BLaER1 (cell line): ENCODE measurements around the gene TMEM131.
"Not testable (repeated sequence)": the region's sequence is repeated elsewhere in the genome, so short reads cannot be mapped to it uniquely, and the experiment has no call there.

Experiments used
- H3K27ac ChIP-seq: shearing (Covaris generic); formaldehyde crosslinking; 2 replicates; pipeline ENCODE4 v1.8.1; 2022
- H3K27me3 ChIP-seq: shearing (Covaris generic); formaldehyde crosslinking; 2 replicates; pipeline ENCODE4 v1.8.1; 2022
- H3K36me3 ChIP-seq: shearing (Covaris generic); formaldehyde crosslinking; 2 replicates; pipeline ENCODE4 v1.8.1; 2022
- H3K4me1 ChIP-seq: shearing (Covaris generic); formaldehyde crosslinking; 2 replicates; pipeline ENCODE4 v1.8.1; 2022
- H3K4me2 ChIP-seq: shearing (Covaris generic); formaldehyde crosslinking; 2 replicates; pipeline ENCODE4 v1.8.1; 2022
- H3K4me3 ChIP-seq: shearing (Covaris generic); formaldehyde crosslinking; 2 replicates; pipeline ENCODE4 v1.8.1; 2022
- H3K9ac ChIP-seq: shearing (Covaris generic); formaldehyde crosslinking; 2 replicates; pipeline ENCODE4 v1.8.1; 2022
- H3K9me3 ChIP-seq: shearing (Covaris generic); formaldehyde crosslinking; 2 replicates; pipeline ENCODE4 v1.8.1; 2022
- H4K20me1 ChIP-seq: shearing (Covaris generic); formaldehyde crosslinking; 2 replicates; pipeline ENCODE4 v1.8.1; 2022
- Cebpa-rat ChIP-seq: shearing (Covaris generic); IDR thresholded peaks from 2 replicates; pipeline ENCODE4 v1.8.1; 2022

TMEM131 gene

DNA sequence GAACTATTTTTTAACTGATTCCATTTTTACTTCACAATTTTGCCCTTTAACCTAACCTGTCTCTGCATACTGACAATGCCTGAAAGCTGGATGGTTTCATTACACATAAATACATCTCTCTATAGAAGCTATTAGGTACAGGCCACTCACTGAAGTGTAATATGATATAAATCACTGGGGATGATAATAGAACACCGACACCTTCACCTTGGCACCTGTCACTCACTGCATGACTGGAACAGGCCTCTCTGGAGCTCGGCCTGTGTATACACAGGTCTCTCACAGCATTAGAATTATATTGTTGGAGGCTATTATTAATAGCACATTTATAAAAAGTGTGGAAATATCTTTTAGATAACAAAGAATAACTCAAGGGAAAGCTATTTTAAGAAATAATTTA lies 138.2 kb downstream of the TMEM131 start:
- H3K27ac ChIP-seq, result no peak overlapping the region
- peaks cover 14% of the 10 kb centered on the region for H3K9me3 ChIP-seq

DNA sequence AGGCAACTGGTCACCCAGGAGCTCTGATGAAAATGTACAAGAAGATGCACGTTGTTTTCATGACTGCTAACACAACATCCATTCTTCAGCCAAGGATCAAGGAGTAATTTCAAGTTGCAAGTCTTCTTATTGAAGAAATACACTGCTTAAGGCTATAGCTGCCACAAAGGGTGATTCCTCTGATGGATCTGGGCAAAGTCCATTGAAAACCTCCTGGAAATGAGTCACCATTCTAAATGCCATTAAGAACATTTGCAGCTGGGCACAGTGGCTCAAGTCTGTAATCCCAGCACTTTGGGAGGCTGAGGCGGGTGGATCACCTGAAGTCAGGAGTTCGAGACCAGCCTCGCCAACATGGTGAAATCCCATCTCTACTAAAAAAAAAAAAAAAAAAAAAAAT lies 142.7 kb downstream of the TMEM131 start:
- H3K4me3 ChIP-seq, H3K27me3 ChIP-seq, H3K27ac ChIP-seq, H4K20me1 ChIP-seq, H3K9me3 ChIP-seq, H3K4me2 ChIP-seq, H3K9ac ChIP-seq: not testable (repeated sequence)
- H3K4me1 ChIP-seq, result 0 out of 2 replicates have a peak, but pooled peaks cover 11% of the 10 kb centered on the region
- H3K36me3 ChIP-seq, result peaks cover 32% of the 10 kb centered on the region

More for the DNA sequence above, 138.2 kb downstream of the TMEM131 start:
- H3K27me3 ChIP-seq, result no peaks in the 10 kb centered on the region
- H3K4me1 ChIP-seq, result peaks cover 14% of the 10 kb centered on the region
- H4K20me1 ChIP-seq, result 0 out of 2 replicates have a peak, but pooled peaks cover 8% of the 10 kb centered on the region
- H3K9ac ChIP-seq, result no peak overlapping the region
- TF ChIP-seq Cebpa-rat, result no peak
- peaks cover 55% of the 10 kb centered on the region for H3K36me3 ChIP-seq
- no peak overlapping the region for H3K4me3 ChIP-seq
- no peak overlapping the region for H3K4me2 ChIP-seq

DNA sequence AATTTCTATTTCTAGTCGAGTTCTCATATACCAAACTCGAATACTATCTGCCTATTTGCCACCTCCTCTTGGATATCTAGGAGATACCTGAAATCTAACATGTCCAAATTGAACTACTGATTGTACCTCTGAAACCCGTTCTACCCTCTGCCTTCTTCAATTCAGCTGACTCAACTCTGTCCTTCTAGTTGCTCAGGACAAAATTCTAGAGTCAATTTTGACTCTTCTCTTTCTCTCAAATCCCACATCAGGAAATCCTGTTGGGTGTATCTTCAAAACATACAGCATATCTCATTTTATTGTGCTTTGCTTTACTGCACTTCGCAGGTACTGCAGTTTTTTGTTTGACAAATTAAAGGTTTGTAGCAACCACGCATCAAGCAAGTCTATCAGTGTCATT lies 144.6 kb downstream of the TMEM131 start:
- H3K9ac ChIP-seq, result no peak overlapping the region
- no peak overlapping the region for H3K4me3 ChIP-seq
- no peak overlapping the region for H3K4me2 ChIP-seq
- H3K27ac ChIP-seq, result no peak overlapping the region
- H3K9me3 ChIP-seq, result no peaks in the 10 kb centered on the region
- H3K36me3 ChIP-seq, result peaks cover 25% of the 10 kb centered on the region
- no peaks in the 10 kb centered on the region for H3K27me3 ChIP-seq
- TF ChIP-seq Cebpa-rat, result no peak
- 0 out of 2 replicates have a peak, but pooled peaks cover 11% of the 10 kb centered on the region for H3K4me1 ChIP-seq
- H4K20me1 ChIP-seq, result no peaks in the 10 kb centered on the region

DNA sequence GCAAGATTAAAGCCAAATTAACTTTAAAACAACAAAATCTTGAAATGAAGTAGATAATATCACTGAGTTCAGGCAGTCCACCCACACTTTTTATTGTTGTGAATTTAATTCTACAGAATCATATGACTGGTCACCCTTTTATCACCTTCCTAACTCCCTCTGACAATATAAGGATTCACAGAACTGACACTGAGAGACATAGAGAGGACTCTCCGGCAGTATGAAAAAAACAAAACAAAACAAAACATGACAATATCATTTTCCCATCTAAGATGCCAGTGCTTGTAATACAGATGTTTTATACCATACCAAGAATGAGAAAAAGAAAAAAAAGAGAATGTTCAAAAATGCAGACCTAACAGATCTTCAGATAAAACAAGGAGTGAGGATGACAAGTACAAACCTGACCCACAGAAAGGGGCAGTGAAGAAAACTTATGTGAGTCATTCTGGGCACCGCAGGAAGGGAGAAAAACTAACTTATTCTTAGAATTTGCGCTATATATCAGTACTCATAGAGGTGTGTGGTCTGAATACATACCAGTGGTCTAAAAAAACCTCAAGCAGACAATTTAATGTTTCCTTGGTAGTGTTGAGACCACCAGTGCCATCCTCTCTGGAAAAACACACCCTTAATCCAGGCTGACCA lies 145.7 kb downstream of the TMEM131 start:
- no peak overlapping the region for H3K27ac ChIP-seq
- H4K20me1 ChIP-seq, result peaks cover 5% of the 10 kb centered on the region; the same call in 1 of the 2 replicates
- H3K9ac ChIP-seq, result no peak overlapping the region
- H3K4me2 ChIP-seq, result no peak overlapping the region
- H3K27me3 ChIP-seq, result no peaks in the 10 kb centered on the region
- TF ChIP-seq Cebpa-rat, result no peak
- H3K4me1 ChIP-seq, result 0 out of 2 replicates have a peak, but pooled peaks cover 11% of the 10 kb centered on the region
- H3K9me3 ChIP-seq, result no peaks in the 10 kb centered on the region
- peaks cover 25% of the 10 kb centered on the region for H3K36me3 ChIP-seq
- H3K4me3 ChIP-seq, result no peak overlapping the region

DNA sequence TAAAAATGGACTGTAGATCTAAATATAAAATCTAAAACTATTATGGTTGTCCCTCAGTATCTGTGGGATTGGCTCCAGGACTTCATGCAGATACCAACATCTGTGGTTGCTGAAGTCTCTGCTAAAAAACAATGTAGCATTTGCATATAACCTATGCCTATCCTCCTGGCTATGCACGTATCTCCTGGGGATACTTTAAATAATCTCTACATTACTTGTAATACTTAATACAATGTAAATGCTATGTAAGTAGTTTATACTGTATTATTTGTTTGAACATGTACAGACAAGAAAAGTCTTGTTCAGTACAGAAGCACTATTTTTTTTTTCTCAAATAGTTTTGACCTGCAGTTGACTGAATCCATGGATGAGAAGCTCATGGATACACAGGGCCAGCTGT lies 147.4 kb downstream of the TMEM131 start:
- no peak overlapping the region for H3K9ac ChIP-seq
- peaks cover 20% of the 10 kb centered on the region for H3K36me3 ChIP-seq
- no peak overlapping the region for H3K4me2 ChIP-seq
- H3K27me3 ChIP-seq, result no peaks in the 10 kb centered on the region
- TF ChIP-seq Cebpa-rat, result no peak
- 0 out of 2 replicates have a peak, but pooled peaks cover 11% of the 10 kb centered on the region for H3K4me1 ChIP-seq
- no peaks in the 10 kb centered on the region for H3K9me3 ChIP-seq
- H3K4me3 ChIP-seq, result no peak overlapping the region
- H4K20me1 ChIP-seq, result peaks cover 10% of the 10 kb centered on the region; the same call in 1 of the 2 replicates
- H3K27ac ChIP-seq, result no peak overlapping the region

DNA sequence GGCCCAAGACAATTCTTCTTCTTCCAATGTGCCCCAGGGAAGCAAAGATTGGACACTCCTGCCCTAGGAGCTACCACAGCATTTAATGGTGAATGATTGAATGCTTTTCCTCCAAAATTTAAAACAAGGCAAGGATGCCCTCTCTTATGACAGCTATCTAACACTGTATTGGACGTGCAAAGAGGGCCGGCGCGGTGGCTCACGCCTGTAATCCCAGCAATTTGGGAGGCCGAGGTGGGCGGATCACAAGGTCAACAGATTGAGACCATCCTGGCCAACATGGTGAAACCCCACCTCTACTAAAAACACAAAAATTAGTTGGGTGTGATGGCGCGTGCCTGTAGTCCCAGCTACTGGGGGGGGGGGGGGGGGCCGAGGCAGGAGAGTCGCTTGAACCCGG lies 149.0 kb downstream of the TMEM131 start:
- H3K4me3 ChIP-seq, result not testable (repeated sequence)

DNA sequence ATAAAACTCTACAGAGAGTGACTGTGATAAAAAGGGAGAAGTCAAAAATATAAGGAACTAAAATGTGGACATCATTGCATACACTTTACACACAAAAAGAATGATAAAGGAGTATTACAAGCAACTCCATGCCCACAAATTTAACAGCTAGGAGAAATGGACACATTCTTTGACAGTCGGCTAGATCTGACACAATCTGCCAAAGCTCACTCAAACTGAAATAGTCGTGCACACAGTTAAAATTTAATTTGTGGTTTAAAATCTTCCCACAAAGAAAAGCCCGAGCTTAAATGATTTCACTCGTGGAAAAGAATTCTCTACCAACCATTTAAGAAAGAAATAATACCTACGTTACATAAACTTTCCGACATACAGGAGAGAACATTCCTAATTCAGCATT lies 149.9 kb downstream of the TMEM131 start:
- Histone ChIP-seq H3K4me2 (no peak overlapping the region), H4K20me1 (peaks cover 10% of the 10 kb centered on the region; the same call in 1 of the 2 replicates), H3K36me3 (peaks cover 18% of the 10 kb centered on the region)

More for the DNA sequence above, 149.0 kb downstream of the TMEM131 start:
- H3K9ac ChIP-seq, H4K20me1 ChIP-seq, H3K27me3 ChIP-seq, H3K4me1 ChIP-seq, H3K27ac ChIP-seq, H3K4me2 ChIP-seq, H3K9me3 ChIP-seq: not testable (repeated sequence)
- peaks cover 16% of the 10 kb centered on the region for H3K36me3 ChIP-seq

DNA sequence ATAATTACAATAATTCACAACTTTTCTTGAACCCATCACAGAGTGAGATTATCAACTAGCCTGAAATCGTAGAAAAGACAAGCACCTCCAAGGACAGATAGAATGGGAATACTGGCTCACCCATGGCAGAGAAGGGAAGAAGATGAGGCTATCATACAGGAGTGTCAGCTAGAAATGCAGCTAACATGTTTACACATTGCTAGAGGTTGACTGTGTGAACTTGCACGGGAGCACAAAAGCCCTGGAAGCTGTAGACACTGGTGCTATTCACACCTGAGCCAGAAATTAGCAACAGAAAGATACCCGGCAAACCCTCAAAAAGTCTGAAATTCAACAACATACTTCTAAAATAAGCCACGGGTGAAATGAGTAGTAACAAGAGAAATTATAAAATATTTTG lies 150.6 kb downstream of the TMEM131 start:
- no peak overlapping the region for H3K27ac ChIP-seq
- H3K27me3 ChIP-seq, result no peaks in the 10 kb centered on the region
- H3K4me2 ChIP-seq, result no peak overlapping the region
- no peaks in the 10 kb centered on the region for H3K9me3 ChIP-seq
- H3K9ac ChIP-seq, result no peak overlapping the region
- no peaks in the 10 kb centered on the region for H3K4me1 ChIP-seq
- peaks cover 25% of the 10 kb centered on the region for H3K36me3 ChIP-seq
- no peak for TF ChIP-seq Cebpa-rat
- peaks cover 10% of the 10 kb centered on the region; the same call in 1 of the 2 replicates for H4K20me1 ChIP-seq
- H3K4me3 ChIP-seq, result no peak overlapping the region

More for the DNA sequence above, 149.9 kb downstream of the TMEM131 start:
- 0 out of 2 replicates have a peak, but pooled peaks cover under 1% of the 10 kb centered on the region for H3K4me1 ChIP-seq
- H3K9me3 ChIP-seq, result no peaks in the 10 kb centered on the region
- no peaks in the 10 kb centered on the region for H3K27me3 ChIP-seq
- no peak overlapping the region for H3K27ac ChIP-seq
- H3K9ac ChIP-seq, result no peak overlapping the region
- TF ChIP-seq Cebpa-rat, result no peak
- no peak overlapping the region for H3K4me3 ChIP-seq

DNA sequence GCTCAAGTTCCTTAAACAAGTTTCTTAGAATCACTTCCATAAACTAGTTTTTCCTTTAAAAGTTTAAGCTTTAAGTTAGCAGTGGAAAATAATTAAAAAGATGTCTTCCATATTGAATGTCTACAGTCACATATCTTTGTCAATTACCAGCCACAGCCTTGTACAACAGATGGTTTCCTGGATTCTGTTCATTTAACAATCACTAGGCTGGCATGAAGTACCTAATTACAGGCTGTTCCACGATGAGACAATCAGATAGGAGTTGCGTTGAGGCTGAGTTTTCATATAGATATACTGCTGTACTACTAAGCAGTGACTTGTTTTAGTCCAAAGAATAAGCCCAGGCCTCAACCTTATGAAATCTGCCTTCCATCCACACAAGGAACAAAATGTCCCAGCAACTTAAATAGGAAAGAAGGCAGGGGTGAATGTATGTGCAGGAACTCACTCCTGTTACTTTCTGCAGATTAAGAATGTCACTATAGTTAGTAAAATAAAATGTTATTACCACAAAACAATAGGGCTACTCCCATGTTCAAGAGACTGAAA lies 151.4 kb downstream of the TMEM131 start:
- H3K4me3 ChIP-seq, result no peak overlapping the region
- H3K4me1 ChIP-seq, result no peaks in the 10 kb centered on the region
- peaks cover 32% of the 10 kb centered on the region for H3K36me3 ChIP-seq
- H3K9me3 ChIP-seq, result no peaks in the 10 kb centered on the region
- H3K27me3 ChIP-seq, result no peaks in the 10 kb centered on the region
- no peak overlapping the region for H3K27ac ChIP-seq
- no peak overlapping the region for H3K4me2 ChIP-seq
- H3K9ac ChIP-seq, result no peak overlapping the region
- H4K20me1 ChIP-seq, result peaks cover 10% of the 10 kb centered on the region; the same call in 1 of the 2 replicates
- TF ChIP-seq Cebpa-rat, result no peak

DNA sequence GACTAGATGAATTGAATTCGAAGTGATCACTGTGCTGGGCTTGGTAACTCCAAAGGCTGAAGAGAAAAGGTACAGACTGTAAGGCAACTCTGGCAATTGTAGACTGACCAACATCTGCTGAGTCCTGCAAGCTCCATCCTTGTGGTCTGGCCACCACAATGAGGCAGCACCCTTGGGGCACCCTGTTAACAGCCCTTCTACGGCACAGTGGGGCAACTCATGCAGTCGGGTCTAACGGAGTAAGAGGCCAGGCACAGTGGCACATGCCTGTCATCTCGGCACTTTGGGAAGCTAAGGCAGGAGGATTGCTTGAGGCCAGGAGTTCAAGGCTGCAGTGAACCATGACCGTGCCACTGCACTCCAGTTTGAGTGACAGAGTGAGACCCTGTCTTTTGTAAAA lies 155.6 kb downstream of the TMEM131 start:
- Histone ChIP-seq H3K9ac (no peak overlapping the region), H3K4me1 (no peaks in the 10 kb centered on the region), H3K27me3 (no peaks in the 10 kb centered on the region), H4K20me1 (peaks cover 7% of the 10 kb centered on the region; the same call in 1 of the 2 replicates), H3K9me3 (no peaks in the 10 kb centered on the region), H3K4me2 (no peak overlapping the region), H3K4me3 (no peak overlapping the region), H3K36me3 (peaks cover 51% of the 10 kb centered on the region), H3K27ac (no peak overlapping the region)
- TF ChIP-seq Cebpa-rat, result no peak
